ENCODE data around the gene CLIP1. TPM values are rescaled to one million over a fixed set of nuclear protein-coding genes. Genes with fewer than 3 reads are reported as not detected.

Gene CLIP1
- total and polyA plus RNA-seq, 9 donors = 16.2 to 71.5 (median 37.8) TPM

DNA sequence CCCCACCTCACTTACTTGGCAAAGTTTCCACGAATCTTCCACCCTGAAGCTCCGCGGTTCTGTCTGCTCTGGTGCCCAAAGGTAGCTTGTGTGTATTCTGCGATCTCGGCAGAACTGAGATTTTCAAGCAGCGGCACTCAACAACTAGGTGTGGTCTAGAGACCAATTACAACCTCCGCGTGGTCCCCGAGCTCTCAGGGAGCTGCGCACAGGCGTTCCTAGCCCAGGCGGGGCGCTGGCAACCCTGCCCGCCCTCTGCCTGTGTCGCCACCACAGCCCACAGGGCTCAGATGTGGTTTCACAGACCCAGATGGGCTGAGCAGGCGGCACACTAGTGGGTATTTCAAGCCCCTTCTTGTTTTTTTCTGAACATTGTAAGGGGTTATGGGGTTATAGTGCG lies 195.1 kb downstream of the CLIP1 start:
- Histone ChIP-seq H3K4me3 (no peak overlapping the region), H3K27ac (no peak overlapping the region), H3K9me3 (no peaks in the 10 kb centered on the region), H3K4me1 (ENCODE audit: insufficient read depth) (peaks cover 12% of the 10 kb centered on the region), H3K36me3 (no peaks in the 10 kb centered on the region), H3K27me3 (no peaks in the 10 kb centered on the region)
- intact Hi-C loops (cut with DNase I) = no loop called here
- DNase-seq = peak in 4 of 5 donors; percentile 9 to 45 (median 34)
- WGBS, 3 donors = 90 to 94% (median 93%) methylated on average over 17 of the region's 17 CpGs
- TF ChIP-seq, protein P1, sequence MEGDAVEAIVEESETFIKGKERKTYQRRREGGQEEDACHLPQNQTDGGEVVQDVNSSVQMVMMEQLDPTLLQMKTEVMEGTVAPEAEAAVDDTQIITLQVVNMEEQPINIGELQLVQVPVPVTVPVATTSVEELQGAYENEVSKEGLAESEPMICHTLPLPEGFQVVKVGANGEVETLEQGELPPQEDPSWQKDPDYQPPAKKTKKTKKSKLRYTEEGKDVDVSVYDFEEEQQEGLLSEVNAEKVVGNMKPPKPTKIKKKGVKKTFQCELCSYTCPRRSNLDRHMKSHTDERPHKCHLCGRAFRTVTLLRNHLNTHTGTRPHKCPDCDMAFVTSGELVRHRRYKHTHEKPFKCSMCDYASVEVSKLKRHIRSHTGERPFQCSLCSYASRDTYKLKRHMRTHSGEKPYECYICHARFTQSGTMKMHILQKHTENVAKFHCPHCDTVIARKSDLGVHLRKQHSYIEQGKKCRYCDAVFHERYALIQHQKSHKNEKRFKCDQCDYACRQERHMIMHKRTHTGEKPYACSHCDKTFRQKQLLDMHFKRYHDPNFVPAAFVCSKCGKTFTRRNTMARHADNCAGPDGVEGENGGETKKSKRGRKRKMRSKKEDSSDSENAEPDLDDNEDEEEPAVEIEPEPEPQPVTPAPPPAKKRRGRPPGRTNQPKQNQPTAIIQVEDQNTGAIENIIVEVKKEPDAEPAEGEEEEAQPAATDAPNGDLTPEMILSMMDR (IDR thresholded peaks at IDR 0.05) = no peak
- TF ChIP-seq EP300 (IDR thresholded peaks at IDR 0.05) = no peak
- no peak for TF ChIP-seq POLR2A (IDR thresholded peaks at IDR 0.05)

DNA sequence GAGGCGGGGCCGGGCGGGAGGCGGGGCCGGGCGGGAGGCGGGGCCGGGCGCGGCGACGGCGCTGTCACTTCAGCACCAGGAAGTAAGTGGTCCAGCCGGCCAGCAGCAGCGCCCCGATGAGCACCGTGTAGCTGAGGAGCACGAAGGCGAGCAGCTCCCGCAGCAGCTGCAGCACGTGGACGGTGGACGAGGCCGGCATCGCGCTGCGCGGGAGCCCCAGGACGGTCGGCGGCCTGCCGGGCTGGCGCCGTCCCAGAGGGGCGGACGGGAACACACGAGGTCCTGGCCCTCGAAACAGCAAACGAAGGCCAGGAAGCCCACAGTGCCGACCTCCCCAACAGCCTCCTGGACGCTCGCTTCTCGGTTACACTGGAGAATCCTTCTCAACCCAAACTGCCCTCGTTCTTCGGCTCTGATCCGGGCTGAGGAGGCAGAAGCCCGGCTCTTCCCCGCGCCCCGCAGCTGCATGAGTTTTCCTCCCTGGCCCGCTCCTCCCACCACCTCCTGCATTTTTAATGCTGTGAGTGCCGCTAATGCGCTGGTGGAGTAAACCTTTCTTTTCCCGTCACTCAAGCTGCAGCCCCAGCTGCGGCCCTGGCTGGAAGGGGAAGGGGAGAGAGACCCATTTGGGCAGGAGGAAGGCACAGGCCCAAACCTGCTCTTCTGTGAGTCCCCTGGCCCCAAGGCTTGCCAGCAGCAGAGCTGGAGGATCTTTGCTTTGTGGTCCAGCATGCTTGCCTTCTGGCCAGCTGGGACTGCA lies 195.9 kb downstream of the CLIP1 start:
- TF ChIP-seq, protein P1 (IDR thresholded peaks at IDR 0.05) = no peak
- TF ChIP-seq POLR2A (IDR thresholded peaks at IDR 0.05) (no peak), EP300 (IDR thresholded peaks at IDR 0.05) (no peak)
- Histone ChIP-seq H3K9me3 (no peaks in the 10 kb centered on the region), H3K4me1 (ENCODE audit: insufficient read depth) (peaks cover 12% of the 10 kb centered on the region), H3K27ac (peak overlapping the region in 1 of 2 donors; percentile 3), H3K4me3 (peak overlapping the region; percentile 46), H3K36me3 (no peaks in the 10 kb centered on the region), H3K27me3 (no peaks in the 10 kb centered on the region)
- 3 to 7% (median 4%) methylated on average over 34 to 55 of the region's 55 CpGs for WGBS, 3 donors
- intact Hi-C loops (cut with DNase I) = no loop called here
- peak in 3 of 5 donors; percentile 18 to 48 (median 42) for DNase-seq

DNA sequence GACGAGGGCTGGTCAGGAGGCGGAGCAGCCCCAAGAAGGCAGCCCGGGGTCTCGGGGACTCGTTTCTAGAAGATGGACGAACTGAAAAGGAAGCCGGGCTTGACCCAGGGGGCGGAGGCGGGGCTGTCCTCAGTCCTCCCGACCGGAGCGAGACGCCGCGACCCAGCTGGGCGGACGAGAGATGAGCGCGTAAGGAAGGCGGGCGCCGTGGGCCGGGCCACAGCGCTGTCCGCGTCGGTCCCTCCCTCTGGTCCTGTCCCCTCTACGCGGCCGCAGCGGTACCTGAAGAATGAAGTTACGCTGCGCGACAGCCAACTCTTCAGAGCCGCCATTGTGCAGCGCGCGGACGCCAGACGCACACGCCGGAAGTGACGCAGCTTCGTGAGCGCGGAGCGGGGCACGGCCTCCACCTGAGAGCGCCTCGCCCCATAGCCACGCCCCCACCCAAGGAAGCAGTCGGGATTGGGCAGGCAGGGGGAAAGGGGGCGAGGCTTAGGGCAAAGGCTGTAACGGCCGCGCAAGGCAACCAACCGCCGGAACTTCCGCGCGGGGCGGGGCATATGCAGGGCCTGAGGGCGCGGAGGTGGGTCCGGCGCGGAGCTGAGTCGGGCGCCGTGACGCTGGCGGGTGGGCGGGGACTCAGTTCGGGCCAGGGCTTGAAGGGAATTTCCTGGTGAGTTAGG lies 196.6 kb downstream of the CLIP1 start, which contains the start of gene DIABLO:
Gene DIABLO, minus strand, starts transcription at position 370 of the 683 bp plus-strand sequence. Its CDS starts 38 bp downstream, at position 332.
- DNase-seq = peak; percentile 99 to 100 (median 100)
- Histone ChIP-seq H3K27me3 (no peaks in the 10 kb centered on the region), H3K36me3 (no peaks in the 10 kb centered on the region), H3K27ac (peak within 1 kb of the TSS; percentile 64 to 93), H3K9me3 (no peaks in the 10 kb centered on the region), H3K4me1 (ENCODE audit: insufficient read depth) (peaks cover 12% of the 10 kb centered on the region), H3K4me3 (peak within 1 kb of the TSS; percentile 98)
- intact Hi-C loops (cut with DNase I) = no loop called here
- TF ChIP-seq, protein P1 (IDR thresholded peaks at IDR 0.05) = no peak
- peak; percentile 5 for TF ChIP-seq EP300 (IDR thresholded peaks at IDR 0.05)
- peak; percentile 99 for TF ChIP-seq POLR2A (IDR thresholded peaks at IDR 0.05)
- 0 to 1% (median 1%) methylated on average over 62 to 74 of the region's 74 CpGs for WGBS, 3 donors

Other genes with a start within 250 kb of the CLIP1 start
- gene IL31, start 248.4 kb downstream of the CLIP1 start, total RNA-seq = not detected
- not detected for gene IL31, start 248.4 kb downstream of the CLIP1 start, polyA plus RNA-seq
- 10 to 100 TPM in 1 of 7 donors, 1 to 10 TPM in 4, under 1 TPM in 1, not detected in 1; 0.50 to 12.9 (median 1.3) TPM for gene LRRC43, start 239.5 kb downstream of the CLIP1 start, total RNA-seq
- gene LRRC43, start 239.5 kb downstream of the CLIP1 start, polyA plus RNA-seq = under 1 TPM; 0.47 to 0.56 TPM
- gene B3GNT4, start 219.0 kb downstream of the CLIP1 start, total RNA-seq = under 1 TPM in 1 of 7 donors, not detected in 6; 0.15 TPM
- under 1 TPM in 1 of 2 donors, not detected in 1; 0.42 TPM for gene B3GNT4, start 219.0 kb downstream of the CLIP1 start, polyA plus RNA-seq
- 10 to 100 TPM; 35.9 to 61.1 (median 40.2) TPM for gene DIABLO, start 196.6 kb downstream of the CLIP1 start, total RNA-seq
- gene DIABLO, start 196.6 kb downstream of the CLIP1 start, polyA plus RNA-seq = 10 to 100 TPM; 41.1 to 92.1 TPM
- gene VPS33A, start 156.2 kb downstream of the CLIP1 start, total RNA-seq = 10 to 100 TPM; 11.9 to 15.7 (median 13.1) TPM
- gene VPS33A, start 156.2 kb downstream of the CLIP1 start, polyA plus RNA-seq = 10 to 100 TPM in 1 of 2 donors, 1 to 10 TPM in 1; 9.4 to 22.5 TPM
- 10 to 100 TPM; 18.0 to 31.8 (median 22.7) TPM for gene ZCCHC8, start 78.3 kb upstream of the CLIP1 start, total RNA-seq
- 10 to 100 TPM; 19.0 to 24.9 TPM for gene ZCCHC8, start 78.3 kb upstream of the CLIP1 start, polyA plus RNA-seq
- 10 to 100 TPM; 54.1 to 74.6 (median 62.7) TPM for gene RSRC2, start 104.3 kb upstream of the CLIP1 start, total RNA-seq
- gene RSRC2, start 104.3 kb upstream of the CLIP1 start, polyA plus RNA-seq = 10 to 100 TPM; 62.0 to 90.7 TPM
- gene KNTC1, start 104.6 kb upstream of the CLIP1 start, total RNA-seq = 10 to 100 TPM in 4 of 7 donors, 1 to 10 TPM in 3; 6.8 to 15.9 (median 11.3) TPM
- 1 to 10 TPM; 4.7 to 7.2 TPM for gene KNTC1, start 104.6 kb upstream of the CLIP1 start, polyA plus RNA-seq

Data from ovary (tissue), 9 donors.